ENCODE measurements around the gene BTBD6.
A peak's percentile ranks its signal among the peaks of the same experiment; 100 is the strongest.

BTBD6 gene

GRCh38 chr14:105248368-105249181 is at the start of gene BTBD6:
TSS of gene BTBD6 (plus strand) at chr14:105248533. CDS start at chr14:105248712, 179 bp downstream.
- Histone ChIP-seq H3K4me2 (peak within 1 kb of the TSS; percentile 94 to 99 (median 97)), H3K27me3 (peaks cover 0 to 42% (median 0%) of the 10 kb centered on the region in 11 experiments; a peak in 5 of 22 replicates), H3K9me3 (replicated peaks in 1 of 11) (no peaks in the 10 kb centered on the region), H3K4me1 (peaks cover 29 to 84% (median 74%) of the 10 kb centered on the region in 10 experiments), H3K4me3 (peak within 1 kb of the TSS; percentile 71 to 80 (median 77)), H3K36me3 (peaks cover 30 to 54% (median 38%) of the 10 kb centered on the region in 11 experiments), H3K9ac (peak within 1 kb of the TSS; percentile 80 to 90 (median 84)), H3K27ac (peak within 1 kb of the TSS; percentile 64 to 84 (median 80); a peak in 21 of 22 replicates), H4K20me1 (peaks cover 55 to 96% (median 87%) of the 10 kb centered on the region in 11 experiments; a peak in 21 of 22 replicates)
- no peak for TF ChIP-seq Cebpa-rat (IDR thresholded peaks at IDR 0.05)

GRCh38 chr14:105198588-105198987 is 49.7 kb upstream of the BTBD6 start:
- no peak overlapping the region for H3K4me3 ChIP-seq
- peak overlapping the region; percentile 85 to 100 (median 97); a peak in 20 of 22 replicates for H3K4me2 ChIP-seq
- H3K27me3 ChIP-seq = peaks cover 0 to 30% (median 7%) of the 10 kb centered on the region in 11 experiments; a peak in 11 of 22 replicates
- peaks cover 0 to 58% (median 19%) of the 10 kb centered on the region in 11 experiments; a peak in 17 of 22 replicates for H4K20me1 ChIP-seq
- TF ChIP-seq Cebpa-rat (IDR thresholded peaks at IDR 0.05) = no peak
- H3K4me1 ChIP-seq = peaks cover 96 to 100% (median 99%) of the 10 kb centered on the region in 10 experiments
- no peaks in the 10 kb centered on the region for H3K36me3 ChIP-seq
- H3K9ac ChIP-seq = no peak overlapping the region
- H3K27ac ChIP-seq = no peak overlapping the region
- no peaks in the 10 kb centered on the region for H3K9me3 ChIP-seq (replicated peaks in 1 of 11)

- H3K4me1 ChIP-seq = peaks cover 91 to 100% (median 99%) of the 10 kb centered on the region in 10 experiments
Measured at GRCh38 chr14:105199093-105199492, 49.2 kb upstream of the BTBD6 start.

GRCh38 chr14:105200074-105200473 is 48.3 kb upstream of the BTBD6 start:
- Histone ChIP-seq H4K20me1 (peaks cover 0 to 67% (median 31%) of the 10 kb centered on the region in 11 experiments; a peak in 18 of 22 replicates), H3K9me3 (replicated peaks in 1 of 11) (no peaks in the 10 kb centered on the region), H3K9ac (no peak overlapping the region), H3K4me3 (no peak overlapping the region), H3K4me1 (peaks cover 81 to 100% (median 99%) of the 10 kb centered on the region in 10 experiments), H3K36me3 (no peaks in the 10 kb centered on the region), H3K27me3 (peaks cover 0 to 35% (median 7%) of the 10 kb centered on the region in 11 experiments; a peak in 11 of 22 replicates), H3K4me2 (peak overlapping the region; percentile 85 to 100 (median 96); a peak in 20 of 22 replicates), H3K27ac (no peak overlapping the region)
- no peak for TF ChIP-seq Cebpa-rat (IDR thresholded peaks at IDR 0.05)

More at GRCh38 chr14:105199093-105199492, 49.2 kb upstream of the BTBD6 start:
- Histone ChIP-seq H3K36me3 (no peaks in the 10 kb centered on the region), H3K27ac (no peak overlapping the region), H3K4me2 (peak overlapping the region; percentile 85 to 100 (median 97); a peak in 21 of 22 replicates), H4K20me1 (peaks cover 0 to 63% (median 24%) of the 10 kb centered on the region in 11 experiments; a peak in 18 of 22 replicates), H3K4me3 (no peak overlapping the region), H3K9ac (no peak overlapping the region), H3K9me3 (replicated peaks in 1 of 11) (no peaks in the 10 kb centered on the region), H3K27me3 (peaks cover 0 to 31% (median 7%) of the 10 kb centered on the region in 11 experiments; a peak in 11 of 22 replicates)
- TF ChIP-seq Cebpa-rat (IDR thresholded peaks at IDR 0.05) = no peak

- Histone ChIP-seq H3K9me3 (replicated peaks in 1 of 11) (no peaks in the 10 kb centered on the region), H3K4me3 (0 out of 20 replicates have a peak overlapping the region, but pooled peaks of 2 of the 10 experiments have one; percentile 11 to 20), H3K27ac (no peak overlapping the region), H3K27me3 (peaks cover 0 to 35% (median 7%) of the 10 kb centered on the region in 11 experiments; a peak in 11 of 22 replicates), H4K20me1 (peaks cover 0 to 67% (median 36%) of the 10 kb centered on the region in 11 experiments; a peak in 19 of 22 replicates), H3K36me3 (no peaks in the 10 kb centered on the region), H3K9ac (peak overlapping the region in 3 of 11 experiments; percentile 44 to 66 (median 65); a peak in 3 of 22 replicates), H3K4me2 (peak overlapping the region; percentile 85 to 100 (median 96)), H3K4me1 (peaks cover 75 to 100% (median 99%) of the 10 kb centered on the region in 10 experiments)
- TF ChIP-seq Cebpa-rat (IDR thresholded peaks at IDR 0.05) = no peak
Measured at GRCh38 chr14:105200641-105201040, 47.7 kb upstream of the BTBD6 start.

- H3K4me1 ChIP-seq = peaks cover 68 to 100% (median 98%) of the 10 kb centered on the region in 10 experiments
- H3K27me3 ChIP-seq = peaks cover 0 to 28% (median 4%) of the 10 kb centered on the region in 11 experiments; a peak in 11 of 22 replicates
- peak overlapping the region in 10 of 11 experiments; percentile 33 to 66 (median 52); a peak in 17 of 22 replicates for H3K9ac ChIP-seq
- peak overlapping the region in 7 of 10 experiments; percentile 11 to 56 (median 33); a peak in 12 of 20 replicates for H3K4me3 ChIP-seq
- peaks cover 0 to 68% (median 41%) of the 10 kb centered on the region in 11 experiments; a peak in 19 of 22 replicates for H4K20me1 ChIP-seq
- peak overlapping the region in 10 of 11 experiments; percentile 3 to 63 (median 54); a peak in 17 of 22 replicates for H3K27ac ChIP-seq
- no peaks in the 10 kb centered on the region for H3K9me3 ChIP-seq (replicated peaks in 1 of 11)
- H3K36me3 ChIP-seq = no peaks in the 10 kb centered on the region
- H3K4me2 ChIP-seq = peak overlapping the region; percentile 85 to 100 (median 96)
- TF ChIP-seq Cebpa-rat (IDR thresholded peaks at IDR 0.05) = no peak
Measured at GRCh38 chr14:105201156-105201924, 47.0 kb upstream of the BTBD6 start.

GRCh38 chr14:105201925-105202513 is 46.3 kb upstream of the BTBD6 start:
- H3K36me3 ChIP-seq = no peaks in the 10 kb centered on the region
- H3K9ac ChIP-seq = peak overlapping the region; percentile 33 to 66 (median 50); a peak in 19 of 22 replicates
- H3K27me3 ChIP-seq = peaks cover 0 to 21% (median 0%) of the 10 kb centered on the region in 11 experiments; a peak in 7 of 22 replicates
- peaks cover 63 to 100% (median 97%) of the 10 kb centered on the region in 10 experiments for H3K4me1 ChIP-seq
- peaks cover 0 to 74% (median 45%) of the 10 kb centered on the region in 11 experiments; a peak in 19 of 22 replicates for H4K20me1 ChIP-seq
- TF ChIP-seq Cebpa-rat (IDR thresholded peaks at IDR 0.05) = no peak
- H3K9me3 ChIP-seq (replicated peaks in 1 of 11) = no peaks in the 10 kb centered on the region
- peak overlapping the region; percentile 85 to 100 (median 96) for H3K4me2 ChIP-seq
- H3K27ac ChIP-seq = peak overlapping the region in 10 of 11 experiments; percentile 3 to 63 (median 54); a peak in 16 of 22 replicates
- H3K4me3 ChIP-seq = peak overlapping the region in 8 of 10 experiments; percentile 3 to 56 (median 26); a peak in 11 of 20 replicates
